HG02623 (cell line): Measurements from ENCODE around the gene SORBS1.
"Not testable (repeated sequence)": the region's sequence is repeated elsewhere in the genome, so short reads cannot be mapped to it uniquely, and the experiment has no call there.

Source experiments
- ATAC-seq: cut with Tn5 transposase; IDR thresholded peaks from one replicate; pipeline ENCODE4 v1.9.1; 2021; ENCODE audit warnings: moderate library complexity; ENCODE audit not compliant: unreplicated experiment

The SORBS1 gene

DNA sequence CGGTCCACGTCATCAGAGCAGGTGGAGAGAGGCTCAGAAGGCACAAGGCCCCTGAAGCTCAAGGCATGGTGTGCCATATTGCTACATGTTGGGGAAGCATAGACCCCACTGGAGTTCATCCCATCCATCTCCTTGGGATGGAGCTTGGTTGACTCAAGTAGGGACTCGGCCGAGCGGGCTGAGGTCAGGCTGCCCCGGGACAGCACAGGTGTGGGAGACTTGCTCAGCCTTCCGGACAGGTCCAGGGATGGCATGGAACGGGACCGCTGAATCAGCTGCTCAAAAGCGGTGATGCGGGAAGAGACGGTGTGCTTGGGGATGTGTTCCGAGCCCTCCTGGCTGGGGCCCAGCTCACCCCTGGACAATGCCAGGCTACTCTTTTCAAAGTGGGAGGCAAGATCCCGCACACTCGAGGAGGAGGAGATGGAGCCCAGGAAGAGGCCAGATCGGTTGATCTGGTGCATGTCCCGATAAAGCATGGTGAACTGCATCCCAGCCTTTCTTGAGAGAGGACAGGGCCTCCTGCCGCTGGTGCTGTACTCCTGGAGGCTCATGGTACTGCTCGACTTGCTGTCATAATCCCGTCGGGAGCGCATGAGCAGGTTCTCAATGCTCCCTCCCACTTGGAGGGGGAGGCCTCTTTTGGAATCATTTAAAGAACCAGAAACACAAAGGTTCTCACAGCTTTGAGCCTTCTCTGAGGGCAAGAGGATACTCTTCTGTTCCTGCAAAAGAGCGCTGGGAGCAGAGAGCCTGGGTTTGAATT, 204.8 kb downstream of the SORBS1 start:
- no peak for ATAC-seq

DNA sequence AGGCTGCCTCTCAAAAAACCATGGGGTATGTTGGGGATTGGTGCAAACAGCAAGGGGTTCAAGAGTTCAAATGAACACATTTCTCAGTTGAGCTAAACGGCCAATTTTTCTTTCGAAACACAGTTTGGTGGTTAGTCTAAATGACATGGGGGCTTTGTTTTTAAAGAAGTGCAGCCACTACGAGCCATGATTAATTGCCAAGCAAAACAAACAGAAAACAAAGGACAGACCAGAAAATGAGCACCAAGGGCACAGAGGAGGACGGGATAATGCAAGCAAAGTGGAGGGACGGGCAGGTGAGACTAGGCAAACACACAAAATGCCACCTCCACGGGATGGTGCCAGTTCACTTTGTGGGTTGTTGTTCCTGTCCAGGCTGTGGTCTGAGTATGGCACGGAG, 205.9 kb downstream of the SORBS1 start:
- ATAC-seq, result no peak

DNA sequence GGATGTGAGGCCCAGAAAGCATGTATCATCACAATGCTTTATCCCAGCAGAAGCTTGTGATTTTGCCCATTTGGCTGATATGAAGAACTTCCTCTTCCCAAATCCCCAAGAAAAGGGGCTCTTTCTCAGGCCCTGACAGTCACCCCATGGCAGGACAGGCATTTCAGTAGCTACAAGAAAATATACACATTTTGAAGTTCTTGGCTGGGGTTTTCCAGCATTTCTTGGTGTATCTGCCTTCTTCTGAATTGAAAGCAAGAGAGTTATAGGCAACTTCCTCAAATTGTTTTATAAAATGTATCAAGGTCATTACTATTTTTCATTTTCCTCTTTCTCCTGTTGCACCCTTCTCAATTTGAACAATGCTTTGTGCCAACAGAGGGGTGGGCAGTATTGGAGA, 207.1 kb downstream of the SORBS1 start:
- no peak for ATAC-seq

GRCh38 chr10:95353123-95353522, 208.0 kb downstream of the SORBS1 start:
- no peak for ATAC-seq

GRCh38 chr10:95352684-95353083, 208.5 kb downstream of the SORBS1 start:
- ATAC-seq, result no peak

DNA sequence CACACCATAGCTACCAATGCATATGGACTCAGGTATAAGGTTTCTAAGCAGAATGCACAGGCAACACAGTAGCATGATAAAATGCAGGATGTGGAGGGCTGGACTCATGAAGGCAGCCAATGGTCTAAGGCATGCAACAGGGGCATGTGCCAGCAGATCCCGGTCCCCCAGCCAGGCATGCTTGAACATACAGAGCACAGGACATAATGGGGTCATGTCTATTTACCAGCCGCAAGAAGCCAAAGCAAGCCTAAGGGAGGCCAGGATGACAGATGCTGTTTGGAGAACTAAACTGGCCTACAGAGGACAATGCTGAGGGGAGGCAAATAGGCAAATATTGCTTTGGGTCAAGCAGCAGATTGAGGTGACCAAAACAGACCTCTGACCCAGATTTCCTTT, 210.3 kb downstream of the SORBS1 start:
- ATAC-seq, result no peak

DNA sequence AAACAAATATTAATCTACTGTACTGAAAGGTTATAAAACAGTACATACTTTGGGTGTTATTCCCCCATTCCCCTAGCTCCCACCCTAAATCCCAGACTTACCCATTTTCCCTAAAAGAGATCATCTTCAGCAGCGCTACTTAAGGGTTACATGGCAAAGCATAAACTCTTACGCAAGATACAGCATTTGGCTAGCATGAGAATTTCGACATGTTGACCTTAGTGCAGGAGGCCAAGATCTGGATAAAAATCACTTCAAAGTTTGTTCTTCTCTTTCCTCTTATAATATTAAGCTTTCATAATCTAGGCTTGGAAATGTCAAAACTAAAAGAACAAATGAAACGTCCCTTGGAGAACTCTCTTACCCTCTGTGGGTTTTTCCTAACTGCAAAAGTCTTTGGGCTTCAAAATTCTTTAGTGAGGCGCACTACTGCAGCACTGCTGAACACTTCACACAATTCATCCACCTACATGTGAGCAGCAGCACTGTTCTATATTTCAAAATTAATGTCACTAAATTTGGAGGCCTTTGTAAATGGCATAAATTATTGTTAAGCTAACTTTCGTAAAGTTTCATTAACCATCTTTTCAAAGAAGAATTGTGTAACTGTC, 210.8 kb downstream of the SORBS1 start:
- no peak for ATAC-seq

DNA sequence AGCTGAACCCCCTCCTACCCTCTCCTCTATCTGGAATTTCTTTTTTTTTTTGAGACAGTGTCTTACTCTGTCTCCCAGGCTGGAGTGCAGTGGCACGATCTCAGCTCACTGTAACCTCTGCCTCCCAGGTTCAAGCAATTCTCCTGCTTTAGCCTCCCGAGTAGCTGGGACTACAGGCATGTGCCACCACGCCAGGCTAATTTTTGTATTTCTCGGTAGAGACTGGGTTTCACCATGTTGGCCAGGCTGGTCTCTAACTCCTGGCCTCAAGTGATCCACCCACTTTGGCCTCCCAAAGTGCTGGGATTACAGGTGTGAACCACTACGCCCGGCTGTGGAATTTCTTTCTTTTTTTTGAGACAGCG, 213.8 kb downstream of the SORBS1 start:
- not testable (repeated sequence) for ATAC-seq

- no peak for ATAC-seq
These were observed 214.3 kb downstream of the SORBS1 start for GRCh38 chr10:95346715-95347401.

- ATAC-seq, result no peak
These were observed 217.6 kb downstream of the SORBS1 start for GRCh38 chr10:95343573-95343972.

DNA sequence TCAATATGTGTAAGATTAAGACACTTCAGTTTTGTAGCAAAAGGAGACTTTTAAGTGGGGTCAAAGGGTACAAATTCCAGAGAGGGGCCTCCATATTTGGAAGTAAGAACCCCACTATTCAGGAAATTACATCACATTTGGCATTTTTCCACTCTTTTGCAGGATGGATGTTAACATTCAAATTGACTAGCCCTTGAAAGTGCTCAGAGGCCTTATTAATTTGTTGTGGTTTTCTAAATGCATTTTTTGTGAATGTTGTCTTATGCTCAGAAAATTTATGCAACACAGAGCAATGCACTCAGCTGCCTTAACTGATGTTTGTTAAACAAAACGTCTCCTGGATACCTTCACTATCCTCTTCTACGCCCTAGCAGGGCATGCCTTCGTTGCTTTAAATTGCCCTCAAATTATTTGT, 219.4 kb downstream of the SORBS1 start:
- ATAC-seq, result no peak

- no peak for ATAC-seq
These were observed 221.3 kb downstream of the SORBS1 start for GRCh38 chr10:95339863-95340262.

DNA sequence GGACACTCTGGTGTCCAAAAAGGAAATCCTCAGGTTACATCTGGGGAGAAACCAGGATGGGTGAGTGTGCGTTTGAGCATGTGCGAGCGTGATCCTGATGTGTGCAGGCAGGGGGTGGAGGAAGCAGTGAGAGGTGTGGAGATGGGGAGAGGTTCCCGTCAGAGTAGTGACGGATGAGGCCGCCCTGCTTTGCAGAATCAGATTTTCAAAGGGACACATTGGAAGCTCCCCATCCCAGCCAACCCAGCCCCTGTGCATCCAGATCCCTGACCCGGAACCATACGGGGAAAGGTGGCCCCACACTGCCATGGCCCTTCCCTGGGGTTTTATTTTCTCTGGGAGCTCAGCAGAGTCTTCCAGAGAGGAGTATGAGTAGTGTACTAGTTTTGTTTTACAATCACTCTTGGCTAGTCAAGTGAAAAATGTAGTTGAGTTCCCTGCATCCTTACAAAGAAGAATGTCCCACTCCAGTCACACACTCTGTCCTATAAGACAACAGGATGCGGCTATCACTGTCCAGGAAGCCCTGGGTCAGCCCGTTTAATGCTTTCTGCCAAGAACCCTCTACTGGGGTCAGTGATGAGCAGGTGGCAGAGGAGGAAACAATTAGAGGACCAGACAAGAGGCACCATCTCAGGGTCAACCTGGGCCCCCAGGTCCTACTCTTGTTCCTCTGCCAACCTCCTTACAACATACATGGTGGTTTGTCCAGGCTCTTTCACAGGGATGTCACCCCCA, 223.6 kb downstream of the SORBS1 start:
- ATAC-seq, result no peak

- ATAC-seq, result no peak
These were observed 224.5 kb downstream of the SORBS1 start for GRCh38 chr10:95336702-95337101.

DNA sequence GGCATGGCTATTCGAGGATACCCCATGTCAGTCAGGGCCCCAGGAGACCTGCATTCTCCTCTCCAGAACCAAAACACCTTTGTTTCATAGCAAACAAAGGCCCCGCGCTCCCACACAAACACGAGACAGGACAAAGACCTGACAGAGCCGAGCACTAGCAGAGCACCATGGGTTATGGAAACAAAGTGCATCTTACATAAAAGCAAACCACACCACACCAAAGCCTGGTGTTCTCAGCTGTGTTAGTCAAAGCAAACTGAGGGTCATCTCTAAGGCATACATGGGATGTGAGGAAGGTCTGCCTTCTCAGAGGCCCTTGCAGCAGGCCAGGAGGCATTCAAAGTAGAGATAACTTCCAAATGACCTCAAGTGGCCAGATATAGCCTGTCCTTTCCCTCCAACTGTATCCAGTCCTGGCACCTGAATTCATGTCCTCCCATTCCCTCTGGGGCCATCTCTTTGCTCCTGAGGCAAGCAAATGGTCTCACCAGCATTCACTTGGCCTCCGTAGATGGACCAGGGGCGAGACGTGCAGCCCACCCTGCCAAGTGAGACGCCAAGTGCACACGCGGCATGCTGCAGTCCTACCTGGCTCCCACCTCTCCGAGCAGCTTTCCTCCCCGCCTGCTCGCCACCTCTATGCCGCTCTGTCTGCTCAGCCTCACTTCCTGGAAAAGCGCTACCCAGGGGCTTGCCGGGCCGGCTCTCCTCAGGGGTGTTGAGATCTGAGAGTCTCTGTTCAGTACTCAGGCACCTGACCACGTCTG, 225.1 kb downstream of the SORBS1 start:
- ATAC-seq, result no peak

GRCh38 chr10:95334805-95335144, 226.4 kb downstream of the SORBS1 start:
- no peak for ATAC-seq

GRCh38 chr10:95333997-95334804, 227.0 kb downstream of the SORBS1 start:
- no peak for ATAC-seq

GRCh38 chr10:95332666-95333249, 228.4 kb downstream of the SORBS1 start:
- no peak for ATAC-seq

GRCh38 chr10:95331596-95332130, 229.5 kb downstream of the SORBS1 start:
- ATAC-seq, result no peak
